Loucy (cell line): ENCODE data around the gene GXYLT2.
A peak's percentile ranks its signal among the peaks of the same experiment; 100 is the strongest.

Experiments used
- H2AFZ ChIP-seq: fragments of 200-600 bp; sonication (generic); 2 replicates; pipeline ENCODE4 v1.6.0; 2016; ENCODE audit warnings: antibody characterized with exemption, mild to moderate bottlenecking, low read length, moderate library complexity
- H3F3A ChIP-seq: fragments of 200-600 bp; 2 replicates; pipeline ENCODE4 v1.6.0; 2016; ENCODE audit warnings: antibody characterized with exemption, low read depth, mild to moderate bottlenecking
- H3K27me3 ChIP-seq: fragments of 200-600 bp; sonication (generic); 2 replicates; pipeline ENCODE4 v1.6.1; 2014; ENCODE audit warnings: low read length, mild to moderate bottlenecking; ENCODE audit not compliant: insufficient read depth, poor library complexity, severe bottlenecking
- H3K36me3 ChIP-seq: fragments of 200-600 bp; sonication (generic); 2 replicates; pipeline ENCODE4 v1.6.1; 2016; ENCODE audit warnings: low read length; ENCODE audit not compliant: insufficient read depth
- H3K4me1 ChIP-seq: fragments of 200-600 bp; sonication (generic); 2 replicates; pipeline ENCODE4 v1.5.1; 2014; ENCODE audit warnings: low read length, mild to moderate bottlenecking; ENCODE audit not compliant: insufficient read depth, poor library complexity, severe bottlenecking
- H3K4me2 ChIP-seq: fragments of 200-600 bp; sonication (generic); 2 replicates; pipeline ENCODE4 v1.6.0; 2014; ENCODE audit warnings: antibody characterized with exemption, low read length, low read depth, mild to moderate bottlenecking; ENCODE audit not compliant: poor library complexity, severe bottlenecking
- H3K4me3 ChIP-seq: fragments of 200-600 bp; sonication (generic); 2 replicates; pipeline ENCODE4 v1.5.1; 2014; ENCODE audit warnings: low read length, mild to moderate bottlenecking, mixed read lengths; ENCODE audit not compliant: poor library complexity, severe bottlenecking
- H3K79me2 ChIP-seq: fragments of 200-600 bp; sonication (generic); 2 replicates; pipeline ENCODE4 v1.6.1; 2014; ENCODE audit warnings: low read length; ENCODE audit not compliant: insufficient read depth
- H3K9ac ChIP-seq: fragments of 200-600 bp; sonication (generic); 2 replicates; pipeline ENCODE4 v1.6.0; 2014; ENCODE audit warnings: mild to moderate bottlenecking, low read depth, low read length, moderate library complexity; ENCODE audit not compliant: poor library complexity, severe bottlenecking
- H3K9me2 ChIP-seq: fragments of 200-600 bp; sonication (generic); replicated peaks from 2 replicates; pipeline ENCODE4 v1.6.1; 2016; ENCODE audit warnings: low read depth, low read length, mixed read lengths
- H3K9me3 ChIP-seq: fragments of 200-600 bp; sonication (generic); 2 replicates; pipeline ENCODE4 v1.6.1; 2014; ENCODE audit warnings: mild to moderate bottlenecking, antibody characterized with exemption, low read length, low read depth; ENCODE audit not compliant: insufficient read depth
- H4K20me1 ChIP-seq: fragments of 200-600 bp; sonication (generic); 2 replicates; pipeline ENCODE4 v1.6.0; 2014; ENCODE audit warnings: antibody characterized with exemption, low read length, mild to moderate bottlenecking; ENCODE audit not compliant: insufficient read depth, poor library complexity, severe bottlenecking
- CTCF ChIP-seq: fragments of 200-600 bp; sonication (generic); conservative IDR thresholded peaks from 2 replicates; pipeline ENCODE4 v1.5.1; 2014; ENCODE audit warnings: mild to moderate bottlenecking, antibody characterized with exemption, low read length
- EZH2phosphoT487 ChIP-seq: fragments of 200-600 bp; IDR thresholded peaks from 2 replicates; pipeline ENCODE4 v1.6.1; 2018; ENCODE audit warnings: antibody characterized with exemption, mild to moderate bottlenecking, moderate library complexity, borderline replicate concordance

GXYLT2 gene

DNA sequence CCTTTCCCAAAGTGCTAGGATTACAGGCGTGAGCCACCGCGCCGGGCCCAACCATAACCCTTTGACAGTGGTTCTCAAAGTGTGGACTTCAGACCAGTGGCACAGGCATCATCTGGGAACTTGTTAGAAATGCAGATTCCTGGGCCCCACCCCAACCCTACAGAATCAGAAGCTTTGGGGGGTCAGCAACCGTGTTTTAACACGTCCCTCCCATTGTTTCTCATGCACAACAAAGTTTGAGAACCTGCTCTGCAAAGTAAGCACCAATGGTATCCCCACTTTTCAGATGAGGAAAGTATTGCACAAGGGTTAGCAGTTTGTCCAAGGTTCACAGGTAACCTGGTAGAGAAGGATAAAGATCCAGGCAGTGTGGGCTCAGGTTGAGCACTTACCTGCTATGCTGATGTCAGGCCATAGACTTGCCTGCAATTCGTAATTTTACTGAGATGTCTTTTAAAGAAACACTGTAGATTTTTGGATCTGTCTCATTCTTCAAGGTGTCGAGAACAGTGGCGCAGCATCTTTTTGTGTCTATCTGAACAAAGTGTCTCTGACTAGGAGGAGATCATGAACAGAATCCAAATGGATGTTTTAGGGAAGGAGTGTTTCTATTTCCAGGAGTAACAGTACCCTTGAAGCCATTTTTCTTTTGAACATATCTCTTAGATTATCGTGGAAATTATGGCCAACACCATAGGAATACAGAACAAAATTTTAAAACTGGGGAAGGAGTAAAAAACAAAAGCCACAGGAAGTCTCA, 2.5 kb downstream of the GXYLT2 start:
- no peaks in the 10 kb centered on the region for H3K9me2 ChIP-seq
- H3K27me3 ChIP-seq, result no peaks in the 10 kb centered on the region
- H3K4me2 ChIP-seq, result peak overlapping the region; percentile 80
- no peak for TF ChIP-seq CTCF
- 0 out of 2 replicates have a peak, but pooled peaks cover 4% of the 10 kb centered on the region for H3F3A ChIP-seq
- H2AFZ ChIP-seq, result peak overlapping the region; percentile 39; the same call in 1 of the 2 replicates
- peaks cover 57% of the 10 kb centered on the region for H3K4me1 ChIP-seq
- H3K79me2 ChIP-seq, result no peaks in the 10 kb centered on the region
- H3K9ac ChIP-seq, result no peak overlapping the region
- peak overlapping the region; percentile 15 for H3K4me3 ChIP-seq
- H3K9me3 ChIP-seq, result no peaks in the 10 kb centered on the region
- H4K20me1 ChIP-seq, result no peaks in the 10 kb centered on the region
- no peaks in the 10 kb centered on the region for H3K36me3 ChIP-seq

DNA sequence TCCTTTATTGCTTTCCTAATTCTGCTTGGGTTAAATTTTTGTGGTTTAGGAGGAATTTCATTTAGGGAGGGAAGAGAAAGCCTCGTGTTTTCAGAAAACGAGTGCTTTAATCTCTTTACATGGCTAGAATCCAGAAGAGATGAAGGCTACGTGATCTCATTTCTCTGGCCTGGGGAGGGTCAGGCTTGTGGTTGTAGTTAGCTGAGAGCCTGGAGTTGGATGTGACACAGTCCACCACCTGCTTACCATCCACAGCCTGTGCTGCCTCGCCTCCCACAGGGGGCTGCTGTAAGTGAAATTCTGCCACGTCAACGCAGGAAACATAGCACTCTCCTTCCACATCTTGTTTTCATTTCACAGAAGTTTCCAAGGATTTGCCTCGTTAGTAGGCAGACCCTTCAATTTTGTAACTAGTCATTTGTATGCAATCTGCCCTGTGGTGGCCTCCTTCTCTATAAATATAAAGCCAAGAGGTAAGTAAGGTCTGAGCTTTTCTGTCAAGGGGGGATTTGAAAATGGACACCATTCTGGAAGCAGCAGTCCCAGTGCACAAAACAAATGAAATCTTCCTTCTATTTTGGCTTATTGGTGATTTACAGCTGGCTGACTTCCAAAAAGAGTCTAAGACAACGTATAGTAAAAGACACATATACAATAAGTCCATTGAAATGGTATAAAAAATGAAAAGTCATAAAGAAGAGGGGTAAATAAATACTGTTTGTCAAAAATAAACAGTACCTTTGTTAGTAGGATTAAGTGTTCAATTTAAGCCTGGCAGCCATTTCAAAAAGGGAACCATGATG, 3.4 kb downstream of the GXYLT2 start:
- no peak overlapping the region for H3K9ac ChIP-seq
- H4K20me1 ChIP-seq, result no peaks in the 10 kb centered on the region
- peaks cover 57% of the 10 kb centered on the region for H3K4me1 ChIP-seq
- H3K9me3 ChIP-seq, result no peaks in the 10 kb centered on the region
- no peaks in the 10 kb centered on the region for H3K79me2 ChIP-seq
- peak overlapping the region; percentile 15 for H3K4me3 ChIP-seq
- H3K4me2 ChIP-seq, result peak overlapping the region; percentile 80
- H2AFZ ChIP-seq, result peak overlapping the region; percentile 39
- H3K27me3 ChIP-seq, result no peaks in the 10 kb centered on the region
- no peak for TF ChIP-seq EZH2phosphoT487
- TF ChIP-seq CTCF, result peak; percentile 31; the same call in 1 of the 2 replicates
- 0 out of 2 replicates have a peak, but pooled peaks cover 4% of the 10 kb centered on the region for H3F3A ChIP-seq
- no peaks in the 10 kb centered on the region for H3K36me3 ChIP-seq
- H3K9me2 ChIP-seq, result no peaks in the 10 kb centered on the region

DNA sequence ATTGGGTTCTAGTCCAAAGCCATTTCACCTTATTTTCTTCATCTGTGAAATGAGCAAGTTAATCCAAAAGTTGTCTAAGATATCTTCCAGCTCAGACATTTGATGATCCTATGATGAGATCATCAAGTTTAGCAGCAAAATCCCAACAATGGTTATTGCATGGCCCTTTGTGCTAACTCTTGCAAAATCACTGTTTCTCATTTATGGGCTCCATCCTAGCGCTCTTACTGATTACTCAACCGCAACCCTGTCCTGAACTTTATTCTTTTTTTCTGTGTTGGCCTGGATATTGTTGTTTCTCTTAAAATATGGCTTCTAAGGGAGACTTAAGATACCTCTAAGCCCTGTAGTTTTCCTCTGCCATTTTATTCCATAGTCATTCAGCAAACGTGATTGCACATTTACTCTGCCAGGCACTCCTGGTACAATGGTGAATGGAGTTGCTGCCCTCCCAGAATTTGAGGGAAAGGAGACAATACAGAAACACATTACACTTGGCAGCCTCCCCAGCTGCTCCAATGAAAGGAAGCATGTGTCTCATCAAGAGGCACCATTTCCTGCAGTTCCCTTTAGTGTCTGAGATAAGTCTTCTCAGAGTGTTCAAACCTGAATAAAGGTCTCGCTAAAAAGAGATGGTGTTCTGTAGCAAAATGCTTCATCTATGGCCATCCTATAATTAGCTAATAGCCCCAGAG, 4.4 kb downstream of the GXYLT2 start:
- H2AFZ ChIP-seq, result peak overlapping the region; percentile 8; the same call in 1 of the 2 replicates

More for the DNA sequence above, 4.4 kb downstream of the GXYLT2 start:
- no peaks in the 10 kb centered on the region for H3K27me3 ChIP-seq
- H3K4me3 ChIP-seq, result peak overlapping the region; percentile 12
- no peaks in the 10 kb centered on the region for H3K36me3 ChIP-seq
- H3K9ac ChIP-seq, result no peak overlapping the region
- no peaks in the 10 kb centered on the region for H3K9me3 ChIP-seq
- H3F3A ChIP-seq, result 0 out of 2 replicates have a peak, but pooled peaks cover 4% of the 10 kb centered on the region
- no peaks in the 10 kb centered on the region for H3K9me2 ChIP-seq
- peaks cover 53% of the 10 kb centered on the region for H3K4me1 ChIP-seq
- no peaks in the 10 kb centered on the region for H4K20me1 ChIP-seq
- H3K4me2 ChIP-seq, result peak overlapping the region; percentile 43
- TF ChIP-seq EZH2phosphoT487 (no peak), CTCF (no peak)
- no peaks in the 10 kb centered on the region for H3K79me2 ChIP-seq
